Activated naive CD4-positive, alpha-beta T cell treated with anti-CD3 and anti-CD28 coated beads, Interleukin-2, amount 50 U/mL, for 24 hours (primary cell): ENCODE measurements around the gene PAX3.

ENCODE experiments used
- H3K27ac Mint-ChIP-seq: one replicate; pipeline ENCODE4 v1.8.0; 2021; ENCODE audit warnings: mild to moderate bottlenecking, mixed read lengths
- H3K27me3 Mint-ChIP-seq: one replicate; pipeline ENCODE4 v1.8.0; 2021; ENCODE audit warnings: mixed read lengths
- H3K36me3 Mint-ChIP-seq: one replicate; pipeline ENCODE4 v1.8.0; 2021; ENCODE audit warnings: mixed read lengths
- H3K4me1 Mint-ChIP-seq: one replicate; pipeline ENCODE4 v1.8.0; 2021; ENCODE audit warnings: mixed read lengths
- H3K4me3 Mint-ChIP-seq: one replicate; pipeline ENCODE4 v1.8.0; 2021; ENCODE audit warnings: mild to moderate bottlenecking, mixed read lengths
- H3K9me3 Mint-ChIP-seq: one replicate; pipeline ENCODE4 v1.8.0; 2021; ENCODE audit warnings: mixed read lengths

The PAX3 gene

DNA sequence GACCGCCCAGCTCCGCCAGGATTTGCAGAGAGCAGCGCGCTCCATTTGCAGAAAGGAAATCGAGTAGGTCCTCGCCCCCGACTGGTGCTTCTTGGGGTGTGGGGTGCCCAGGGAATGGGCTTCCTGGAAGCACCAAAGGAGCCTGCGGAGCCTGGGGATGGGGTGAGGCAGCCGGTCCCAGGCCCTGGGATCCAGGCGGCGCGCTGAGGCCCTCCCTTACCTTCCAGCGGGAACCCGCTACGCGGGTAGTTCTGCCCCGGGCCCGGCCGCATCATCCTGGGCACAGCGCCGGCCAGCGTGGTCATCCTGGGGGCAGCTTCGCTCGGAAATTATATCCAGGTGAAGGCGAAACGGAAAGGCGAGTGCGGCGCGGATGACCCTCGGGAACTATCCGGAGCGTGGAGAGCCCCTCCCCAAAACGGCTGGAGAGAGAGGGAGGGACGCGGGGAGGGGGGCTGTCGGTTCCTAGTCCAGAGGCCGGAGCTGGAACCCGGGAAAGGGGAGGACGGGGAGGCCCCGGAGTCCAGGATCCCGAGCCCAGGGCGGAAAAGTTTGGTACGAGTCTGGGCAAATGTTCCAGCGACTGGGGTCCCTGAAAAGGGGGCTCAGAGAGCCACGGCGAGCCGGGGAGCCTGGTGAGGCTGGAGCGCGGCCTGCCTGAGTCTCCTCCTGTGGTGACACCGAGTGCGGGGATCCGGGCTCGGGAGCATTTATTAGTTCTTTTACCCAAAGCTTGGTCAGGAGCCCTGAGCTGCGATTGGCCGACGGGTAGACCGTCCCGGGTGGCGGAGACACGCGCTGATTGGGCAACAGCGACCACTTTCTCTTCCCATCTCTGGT lies at the start of gene PAX3:
Gene PAX3, minus strand, starts transcription at position 688 of the 840 bp plus-strand sequence. Its CDS starts 383 bp downstream, at position 305.
- peaks cover 32% of the 10 kb centered on the region for H3K4me1 Mint-ChIP-seq
- no peaks in the 10 kb centered on the region for H3K9me3 Mint-ChIP-seq
- H3K4me3 Mint-ChIP-seq, result no peak within 1 kb of the TSS
- peaks cover 71% of the 10 kb centered on the region for H3K27me3 Mint-ChIP-seq
- H3K27ac Mint-ChIP-seq, result no peak within 1 kb of the TSS
- H3K36me3 Mint-ChIP-seq, result no peaks in the 10 kb centered on the region

DNA sequence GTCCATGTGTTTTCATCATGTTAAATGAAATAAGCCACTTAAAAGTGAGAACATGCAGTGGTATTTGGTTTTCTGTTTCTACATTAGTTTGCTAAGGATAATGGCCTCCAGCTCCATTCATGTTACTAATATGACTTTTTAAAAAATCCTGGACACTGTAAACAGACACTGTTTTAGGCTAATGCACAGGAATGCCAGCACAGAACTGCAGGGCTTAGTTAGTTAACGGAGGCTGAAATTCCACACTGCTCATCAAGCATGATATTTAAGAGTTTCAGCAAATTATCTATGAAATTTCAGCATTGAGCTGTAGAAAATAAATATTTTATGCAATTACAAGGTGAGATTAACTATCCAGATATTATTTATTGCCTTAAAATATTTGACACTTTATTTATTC lies 42.5 kb upstream of the PAX3 start:
- Mint-ChIP-seq H3K27me3 (peaks cover 1% of the 10 kb centered on the region), H3K27ac (no peak overlapping the region), H3K4me1 (no peaks in the 10 kb centered on the region), H3K9me3 (no peaks in the 10 kb centered on the region), H3K36me3 (no peaks in the 10 kb centered on the region), H3K4me3 (no peak overlapping the region)

DNA sequence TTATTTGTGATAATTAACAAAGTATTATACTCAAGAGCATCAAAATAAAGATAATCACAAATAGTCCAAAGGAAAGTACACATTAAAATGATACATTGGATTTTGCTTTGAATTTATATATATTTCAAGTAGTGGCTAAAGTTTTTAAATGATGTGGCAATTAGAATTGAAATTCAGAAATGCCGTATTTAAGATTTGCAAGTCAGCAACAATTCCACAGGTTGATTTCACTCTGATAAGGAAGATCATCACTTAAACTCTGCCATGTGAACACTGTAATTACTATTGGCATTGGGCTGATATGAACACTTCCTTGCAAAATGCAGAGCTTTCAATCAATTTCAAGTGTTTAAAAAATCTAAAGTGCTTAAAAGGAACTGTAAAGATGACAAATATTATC lies 39.6 kb upstream of the PAX3 start:
- Mint-ChIP-seq H3K9me3 (peaks cover 12% of the 10 kb centered on the region), H3K4me1 (no peaks in the 10 kb centered on the region), H3K27me3 (peaks cover 6% of the 10 kb centered on the region), H3K36me3 (no peaks in the 10 kb centered on the region), H3K27ac (no peak overlapping the region), H3K4me3 (no peak overlapping the region)

DNA sequence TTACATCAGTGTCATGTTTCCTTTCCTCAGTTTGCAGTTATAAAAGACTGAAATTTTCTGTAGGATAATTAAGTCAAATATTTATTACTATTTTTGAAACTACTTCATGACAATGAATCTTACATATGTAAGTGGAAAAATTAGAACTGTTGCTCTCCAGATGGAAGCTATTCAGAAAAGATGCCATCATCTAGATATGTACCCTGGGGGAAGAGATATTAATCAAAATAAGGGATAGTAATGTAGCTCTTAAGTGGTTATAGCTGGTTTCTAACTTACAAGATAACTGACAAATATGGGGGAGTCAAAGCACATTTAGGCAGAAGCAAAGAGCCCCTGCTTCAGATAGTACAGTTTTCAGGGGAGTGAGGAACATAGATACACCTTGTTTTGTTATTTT lies 38.1 kb upstream of the PAX3 start:
- H3K36me3 Mint-ChIP-seq, result no peaks in the 10 kb centered on the region
- no peaks in the 10 kb centered on the region for H3K4me1 Mint-ChIP-seq
- H3K27ac Mint-ChIP-seq, result no peak overlapping the region
- peaks cover 12% of the 10 kb centered on the region for H3K9me3 Mint-ChIP-seq
- peaks cover 5% of the 10 kb centered on the region for H3K27me3 Mint-ChIP-seq
- no peak overlapping the region for H3K4me3 Mint-ChIP-seq

DNA sequence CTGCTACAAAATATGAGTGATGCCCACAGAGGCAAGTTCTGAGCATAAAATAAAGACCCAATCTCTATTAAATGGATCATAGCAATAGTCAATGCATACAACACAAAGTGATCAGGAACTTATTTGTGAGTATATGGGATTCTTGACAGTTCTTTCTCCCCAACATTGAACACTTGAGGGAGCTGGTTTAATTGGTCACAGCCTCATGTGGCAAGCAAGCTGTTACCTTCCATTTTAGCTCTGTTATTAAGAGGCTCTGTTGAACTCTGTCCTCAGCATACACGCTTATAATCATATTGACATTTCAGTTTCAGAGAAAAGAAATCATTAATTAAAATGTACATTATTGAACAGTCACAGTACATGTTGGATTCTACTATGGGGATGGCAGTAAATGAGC lies 37.6 kb upstream of the PAX3 start:
- H3K9me3 Mint-ChIP-seq, result peaks cover 12% of the 10 kb centered on the region
- H3K27ac Mint-ChIP-seq, result no peak overlapping the region
- no peaks in the 10 kb centered on the region for H3K36me3 Mint-ChIP-seq
- H3K4me1 Mint-ChIP-seq, result no peaks in the 10 kb centered on the region
- H3K4me3 Mint-ChIP-seq, result no peak overlapping the region
- peaks cover 5% of the 10 kb centered on the region for H3K27me3 Mint-ChIP-seq

DNA sequence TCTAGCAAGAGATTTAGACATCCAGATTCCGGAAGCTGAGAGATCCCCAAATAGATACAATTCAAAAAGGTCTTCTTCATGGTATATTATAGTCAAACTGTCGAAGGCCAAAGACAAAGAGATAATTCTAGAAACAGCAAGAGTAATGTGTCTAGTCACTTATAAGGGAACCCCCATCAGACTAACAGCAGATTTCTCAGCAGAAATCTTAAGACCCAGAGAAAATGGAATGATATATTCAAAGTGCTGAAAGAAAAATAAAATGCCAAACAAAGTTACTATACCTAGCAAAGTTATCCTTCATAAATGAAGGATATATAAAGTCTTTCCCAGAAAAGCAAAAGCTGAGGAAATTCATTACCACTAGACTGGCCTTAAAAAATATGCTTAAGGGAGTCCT lies 36.1 kb upstream of the PAX3 start:
- Mint-ChIP-seq H3K36me3 (no peaks in the 10 kb centered on the region), H3K4me1 (no peaks in the 10 kb centered on the region), H3K4me3 (no peak overlapping the region), H3K27me3 (peaks cover 5% of the 10 kb centered on the region), H3K9me3 (peaks cover 12% of the 10 kb centered on the region), H3K27ac (no peak overlapping the region)

DNA sequence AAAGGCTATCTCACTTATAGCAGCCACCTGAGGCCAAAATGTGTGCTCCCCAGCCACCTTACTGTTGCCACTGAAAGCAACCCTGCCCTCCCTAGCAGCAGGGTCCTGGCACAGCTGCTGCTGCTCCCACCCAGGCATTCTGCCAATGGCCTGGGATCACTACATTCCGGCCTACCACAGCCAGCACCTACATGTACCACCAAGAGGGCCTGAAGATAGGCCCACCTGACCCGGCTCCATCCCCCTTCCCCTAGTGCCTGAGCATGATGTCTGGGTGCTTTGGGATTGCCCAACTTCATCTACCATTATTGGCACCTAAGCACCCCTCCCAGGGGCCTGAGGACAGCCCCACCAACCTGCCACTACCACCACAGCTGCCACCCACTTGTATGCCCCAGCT lies 34.6 kb upstream of the PAX3 start:
- no peaks in the 10 kb centered on the region for H3K36me3 Mint-ChIP-seq

DNA sequence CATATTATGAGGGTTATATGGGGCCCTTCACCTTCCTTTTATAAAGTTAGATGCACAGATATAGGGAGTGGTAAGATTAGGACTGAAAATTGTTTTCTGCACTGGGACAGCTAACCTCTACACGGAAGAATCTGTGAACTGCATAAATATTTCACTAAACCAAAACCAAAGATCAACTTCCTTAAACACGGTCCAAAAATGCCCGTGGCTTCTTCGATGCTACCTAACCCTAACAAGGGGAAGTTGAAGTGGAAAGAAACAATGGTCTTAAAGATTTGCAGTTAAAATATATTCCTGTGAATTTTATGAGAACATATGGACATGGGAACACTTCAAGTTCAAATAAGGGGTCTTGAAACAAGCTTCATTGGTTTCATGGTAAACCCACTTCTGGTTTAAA lies 33.3 kb upstream of the PAX3 start:
- Mint-ChIP-seq H3K36me3 (no peaks in the 10 kb centered on the region), H3K4me3 (no peak overlapping the region), H3K9me3 (peaks cover 12% of the 10 kb centered on the region), H3K27ac (no peak overlapping the region), H3K27me3 (peaks cover 6% of the 10 kb centered on the region), H3K4me1 (no peaks in the 10 kb centered on the region)

More for the DNA sequence above, 34.6 kb upstream of the PAX3 start:
- Mint-ChIP-seq H3K27me3 (peaks cover 6% of the 10 kb centered on the region), H3K9me3 (peaks cover 12% of the 10 kb centered on the region), H3K4me3 (no peak overlapping the region), H3K4me1 (no peaks in the 10 kb centered on the region), H3K27ac (no peak overlapping the region)

DNA sequence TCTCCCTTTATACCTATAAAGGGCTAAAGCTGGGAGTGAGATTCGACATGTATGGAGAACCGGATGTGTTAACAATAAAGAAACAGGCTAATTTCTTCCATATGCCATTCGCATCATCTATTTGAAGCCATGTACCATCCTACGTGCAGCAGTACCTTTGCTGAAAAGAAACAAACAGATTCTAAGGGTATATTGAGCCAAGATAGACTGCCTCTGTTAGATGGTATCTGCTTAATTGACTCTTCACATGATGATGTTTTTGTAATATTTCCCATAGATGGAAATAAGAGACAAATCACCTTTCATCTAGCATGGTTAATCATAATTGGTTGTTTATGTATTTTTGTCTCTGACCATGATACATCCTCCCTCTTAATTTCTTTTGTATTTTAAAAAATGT lies 32.1 kb upstream of the PAX3 start:
- H3K4me3 Mint-ChIP-seq, result no peak overlapping the region
- peaks cover 12% of the 10 kb centered on the region for H3K9me3 Mint-ChIP-seq
- no peak overlapping the region for H3K27ac Mint-ChIP-seq
- peaks cover 6% of the 10 kb centered on the region for H3K27me3 Mint-ChIP-seq
- no peaks in the 10 kb centered on the region for H3K4me1 Mint-ChIP-seq
- no peaks in the 10 kb centered on the region for H3K36me3 Mint-ChIP-seq

DNA sequence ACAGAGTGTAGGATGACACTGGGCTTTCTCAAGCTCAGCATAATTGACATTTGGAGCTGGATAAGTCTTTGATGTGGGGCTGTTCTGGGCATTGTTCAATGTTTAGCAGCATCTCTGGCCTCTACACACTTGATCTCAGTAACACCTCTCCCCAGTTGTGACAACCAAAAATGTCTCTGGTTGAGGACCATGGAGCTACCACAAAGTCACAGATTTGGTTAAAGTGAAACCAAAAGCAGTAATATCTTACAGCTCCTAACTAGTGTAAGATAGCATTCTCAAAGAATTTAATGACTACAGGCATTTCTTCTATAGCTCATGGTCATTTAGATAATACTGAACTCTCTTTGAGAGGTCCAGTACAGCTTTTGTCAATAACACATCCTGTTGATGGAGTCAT lies 23.4 kb upstream of the PAX3 start:
- no peak overlapping the region for H3K4me3 Mint-ChIP-seq
- peaks cover 11% of the 10 kb centered on the region for H3K4me1 Mint-ChIP-seq

DNA sequence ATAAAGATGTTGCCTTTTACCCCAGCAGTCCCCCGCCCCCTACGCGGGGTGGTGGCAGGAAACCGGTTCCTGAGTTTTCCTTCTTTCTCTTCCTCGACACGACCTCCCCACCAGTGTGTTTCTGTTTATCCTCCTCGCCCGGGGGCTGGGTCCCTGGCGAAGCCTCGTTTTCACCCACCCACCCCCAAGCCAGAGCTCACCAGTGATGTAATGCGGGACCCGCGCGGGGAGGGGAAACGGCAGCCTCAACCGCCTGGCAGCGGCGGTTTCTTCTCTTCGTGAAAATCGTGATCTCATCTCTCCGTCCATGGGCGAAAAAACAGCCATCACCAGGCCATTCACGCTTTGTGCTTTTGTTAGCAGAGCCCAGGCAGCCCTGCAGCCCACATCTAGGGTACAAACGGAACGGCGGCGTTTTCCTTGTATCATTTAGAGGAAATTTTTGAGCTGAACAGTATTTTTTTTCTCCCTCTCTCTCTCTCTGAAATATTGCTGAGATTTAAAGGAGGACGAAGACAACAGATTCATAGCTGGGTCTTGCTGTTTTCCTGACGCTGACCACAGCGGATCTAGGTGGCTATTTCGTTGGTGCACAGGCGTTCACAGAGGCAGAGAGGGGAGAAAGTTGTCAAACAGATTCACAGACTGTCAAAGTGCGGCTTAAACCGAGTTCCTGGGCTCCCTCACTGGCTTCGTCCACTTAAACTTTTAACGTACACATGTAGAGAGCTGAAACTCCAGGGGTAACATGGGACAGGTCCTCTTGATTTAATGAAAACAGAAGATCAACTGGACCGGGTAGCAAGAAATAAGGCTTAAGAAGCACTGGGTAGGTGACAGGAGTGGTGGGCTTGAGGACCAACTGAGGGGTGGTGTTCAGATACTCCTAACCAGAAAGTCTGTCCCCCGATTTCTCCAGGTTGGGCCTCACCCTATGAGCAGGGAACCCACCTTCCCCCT lies 21.9 kb upstream of the PAX3 start:
- Mint-ChIP-seq H3K27ac (no peak overlapping the region), H3K9me3 (no peaks in the 10 kb centered on the region), H3K4me1 (peaks cover 11% of the 10 kb centered on the region), H3K36me3 (no peaks in the 10 kb centered on the region), H3K4me3 (peak overlapping the region; percentile 80), H3K27me3 (peaks cover 41% of the 10 kb centered on the region)

More for the DNA sequence above, 23.4 kb upstream of the PAX3 start:
- no peaks in the 10 kb centered on the region for H3K9me3 Mint-ChIP-seq
- H3K27ac Mint-ChIP-seq, result no peak overlapping the region
- H3K36me3 Mint-ChIP-seq, result no peaks in the 10 kb centered on the region
- peaks cover 31% of the 10 kb centered on the region for H3K27me3 Mint-ChIP-seq

DNA sequence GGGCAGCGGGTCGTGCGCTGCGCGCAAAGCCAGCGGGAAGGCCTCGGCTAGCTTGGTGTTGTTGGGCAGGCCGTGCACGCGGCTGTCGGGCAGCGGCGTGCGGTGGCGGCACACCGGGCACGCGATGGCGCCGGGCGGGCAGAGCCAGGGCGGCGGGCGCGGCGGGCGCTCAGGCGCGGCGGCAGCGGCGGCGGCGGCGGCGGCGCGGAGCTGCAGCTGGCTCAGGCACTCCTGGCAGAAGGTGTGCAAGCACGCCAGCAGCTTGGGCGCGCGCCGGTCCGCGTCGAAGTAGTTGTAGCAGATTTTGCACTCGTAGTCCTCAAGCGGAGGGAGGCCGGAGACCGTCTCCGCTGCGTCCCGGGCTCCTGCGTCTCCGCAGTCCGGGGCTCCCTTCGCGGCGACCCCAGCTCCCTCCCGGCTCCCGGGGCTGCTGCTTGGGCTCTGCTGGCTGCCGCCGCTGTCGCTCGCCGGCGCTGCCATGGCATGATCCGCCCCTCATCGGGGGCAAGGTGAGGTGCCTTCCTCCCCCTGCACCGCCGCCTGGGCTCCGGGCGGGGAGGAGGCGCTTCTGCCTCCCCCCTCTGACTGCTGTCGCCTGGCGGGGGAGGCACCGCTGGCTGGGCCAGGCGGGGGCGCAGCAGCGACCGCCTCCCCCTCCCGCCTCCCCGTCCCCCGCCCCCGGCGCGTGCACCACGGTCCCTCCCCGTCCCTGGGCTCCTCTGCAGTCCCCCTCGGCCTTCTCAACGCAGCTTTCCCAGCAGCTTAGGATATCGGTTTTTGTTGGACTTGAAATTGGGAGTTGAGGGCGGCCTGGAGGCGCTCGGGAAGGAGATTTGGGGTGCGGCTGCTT lies 21.0 kb upstream of the PAX3 start:
- H3K4me1 Mint-ChIP-seq, result peaks cover 11% of the 10 kb centered on the region

DNA sequence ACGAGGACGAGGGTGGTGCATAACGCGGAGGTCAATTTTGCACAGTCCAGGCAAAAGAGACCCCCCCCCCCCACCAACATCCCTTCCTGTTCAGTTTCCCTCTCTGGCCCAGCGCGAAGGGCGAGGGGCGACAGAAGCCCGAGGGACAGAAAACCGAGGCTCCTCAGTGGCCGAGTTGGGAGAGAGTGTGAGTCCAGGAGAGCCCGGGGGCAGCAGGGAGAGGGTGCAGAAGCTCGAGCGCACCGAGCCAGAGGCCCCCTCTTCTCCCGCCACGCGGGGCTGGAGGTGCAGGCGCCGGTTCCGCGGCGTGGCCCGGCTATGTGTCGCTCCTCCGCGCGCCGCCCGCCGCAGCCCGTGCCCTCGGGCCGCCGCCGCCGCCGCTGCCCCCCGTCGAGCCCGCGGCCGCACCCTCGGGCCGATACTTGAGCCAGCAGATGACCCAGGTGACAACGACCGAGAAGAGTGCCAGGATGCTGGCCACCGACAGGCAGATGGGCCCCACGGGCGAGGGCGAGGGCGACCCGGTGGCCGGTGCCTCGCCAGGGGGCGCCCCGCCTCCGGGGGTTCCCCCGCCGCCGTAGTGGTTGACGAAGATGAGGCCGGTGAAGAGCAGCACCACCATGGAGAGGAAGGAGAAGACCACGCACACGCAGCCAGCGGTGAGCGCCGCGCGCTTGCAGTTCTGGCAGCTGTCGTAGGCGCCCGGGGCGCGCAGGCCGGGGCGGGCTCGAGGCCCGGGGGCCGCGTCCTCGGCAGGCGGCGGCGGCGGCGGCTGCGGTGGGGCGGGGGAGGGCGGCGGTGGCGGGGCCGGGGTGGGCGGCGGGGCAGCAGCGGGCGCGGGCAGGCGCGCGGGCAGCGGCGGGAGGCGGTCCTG lies 20.2 kb upstream of the PAX3 start:
- Mint-ChIP-seq H3K36me3 (no peaks in the 10 kb centered on the region), H3K27ac (no peak overlapping the region), H3K9me3 (no peaks in the 10 kb centered on the region), H3K4me1 (peaks cover 11% of the 10 kb centered on the region), H3K27me3 (peaks cover 52% of the 10 kb centered on the region), H3K4me3 (peak overlapping the region; percentile 88)

More for the DNA sequence above, 21.0 kb upstream of the PAX3 start:
- Mint-ChIP-seq H3K9me3 (no peaks in the 10 kb centered on the region), H3K36me3 (no peaks in the 10 kb centered on the region), H3K4me3 (no peak overlapping the region), H3K27me3 (peaks cover 46% of the 10 kb centered on the region), H3K27ac (no peak overlapping the region)

DNA sequence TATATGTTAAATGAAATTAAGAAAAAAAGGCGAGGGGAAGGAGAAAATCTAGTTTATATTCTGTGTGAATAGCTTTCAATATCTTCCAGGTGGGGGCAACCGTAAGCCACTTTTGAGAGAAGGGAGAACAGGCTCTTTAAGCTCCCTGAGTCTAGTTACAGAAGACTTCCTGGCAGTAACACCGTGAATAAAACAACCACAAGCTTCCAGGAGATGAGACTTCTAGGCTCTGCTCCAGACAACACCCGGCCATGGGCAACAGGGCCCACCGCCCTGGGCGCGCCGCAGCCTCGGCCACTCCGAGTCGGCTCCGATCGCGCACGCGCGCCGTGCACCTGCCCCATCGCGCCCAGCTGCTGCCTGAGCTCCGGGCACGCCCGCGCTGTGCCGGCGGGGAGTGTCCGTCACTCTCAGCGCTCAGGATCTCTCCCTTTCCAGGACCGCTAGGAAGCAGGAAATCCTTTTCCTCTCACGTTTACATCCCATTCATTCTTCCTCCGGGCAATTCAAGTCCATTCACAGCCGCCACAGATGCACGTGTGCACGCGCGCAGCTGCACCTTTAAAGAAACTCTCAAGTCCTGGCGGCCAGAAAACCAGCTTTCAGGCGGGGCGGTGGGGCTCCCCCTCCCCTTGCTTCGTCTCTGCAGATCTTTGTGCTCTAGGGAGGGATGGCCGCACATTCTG lies 19.4 kb upstream of the PAX3 start:
- no peaks in the 10 kb centered on the region for H3K36me3 Mint-ChIP-seq
- peaks cover 56% of the 10 kb centered on the region for H3K27me3 Mint-ChIP-seq
- H3K9me3 Mint-ChIP-seq, result no peaks in the 10 kb centered on the region
- peaks cover 11% of the 10 kb centered on the region for H3K4me1 Mint-ChIP-seq
- peak overlapping the region; percentile 62 for H3K27ac Mint-ChIP-seq
- H3K4me3 Mint-ChIP-seq, result peak overlapping the region; percentile 88
